T1000 (cell line): ENCODE data around the gene BMAL1.

Experiments
- DNase-seq: peaks from one replicate; lab custom pipeline; 2025; ENCODE audit warnings: mixed read lengths; lab: John Stamatoyannopoulos, UW

The BMAL1 gene

DNA sequence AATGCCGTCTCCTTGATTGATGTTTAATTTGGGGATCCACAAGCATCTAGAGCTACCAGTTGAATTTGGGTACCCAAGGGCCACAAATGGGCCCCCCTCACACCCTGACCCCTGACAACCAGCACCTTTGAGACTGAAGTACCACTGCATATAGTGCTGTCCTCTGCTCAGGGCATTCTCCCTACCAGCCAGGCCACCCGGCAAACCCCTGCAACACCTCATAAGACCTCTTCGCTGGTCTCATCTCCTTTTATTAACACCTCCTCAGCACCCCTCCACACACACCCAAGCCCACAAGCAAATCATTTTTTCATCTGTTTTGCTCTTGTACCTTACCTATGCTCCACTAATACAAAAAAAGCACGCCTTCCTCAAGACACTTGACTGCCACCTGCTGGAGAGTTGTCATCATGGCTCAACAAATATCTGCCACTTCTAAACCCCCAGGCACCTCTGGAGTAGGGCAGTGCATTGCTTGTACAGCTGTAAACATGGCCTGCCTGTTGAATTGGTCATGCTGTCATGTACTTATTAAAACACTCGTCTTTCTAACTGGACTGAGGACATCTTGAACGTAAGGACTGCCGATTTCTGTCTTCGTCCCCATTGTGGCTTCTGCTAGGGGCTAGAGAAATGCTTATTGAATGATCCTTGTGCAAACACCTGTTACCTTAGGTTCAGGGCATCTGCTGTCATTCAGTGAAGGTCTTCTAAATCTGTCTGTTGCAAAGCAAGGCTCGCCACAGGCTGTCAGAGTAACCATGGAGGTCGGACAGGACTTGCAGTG, 66.5 kb downstream of the BMAL1 start:
- DNase-seq = peak; percentile 36

DNA sequence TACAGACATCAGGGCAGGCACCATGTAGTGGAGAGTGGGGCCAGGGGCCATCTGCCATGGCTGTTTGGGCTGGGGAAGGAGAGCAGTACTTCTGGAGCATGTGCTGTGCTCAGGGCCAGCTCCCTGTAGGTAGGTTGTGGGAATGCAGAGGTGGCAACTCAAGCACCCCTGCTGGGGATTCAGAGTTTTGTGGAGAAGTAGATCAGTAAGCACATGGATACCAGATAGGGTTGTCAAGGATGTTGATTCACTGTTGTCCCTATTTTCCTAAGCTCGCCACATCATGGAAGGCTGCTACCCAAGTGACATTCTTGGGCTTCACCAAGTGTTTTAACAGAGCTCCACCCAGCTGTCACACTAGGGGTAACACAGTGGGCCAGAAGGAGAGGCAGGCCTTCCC, 67.2 kb downstream of the BMAL1 start:
- DNase-seq = no peak

DNA sequence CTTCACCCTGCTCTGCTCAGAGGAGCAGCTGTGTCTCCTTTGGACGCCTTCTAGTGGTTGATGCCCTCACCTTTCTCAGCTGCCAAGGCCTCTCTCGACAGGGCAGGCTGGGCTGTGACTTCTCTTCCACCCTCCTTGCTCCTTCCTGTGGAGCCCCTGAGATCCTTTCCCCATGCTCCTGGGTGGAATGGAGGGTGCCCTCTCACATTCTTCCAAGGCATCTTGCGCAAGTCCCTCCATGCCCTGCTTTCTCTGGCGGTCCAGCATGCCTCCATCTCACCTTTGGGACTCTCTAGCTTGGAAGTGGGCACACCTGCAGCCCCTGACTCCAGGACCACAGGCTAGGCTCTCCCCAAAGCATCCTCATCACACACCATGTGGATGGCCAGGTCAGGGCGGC, 68.9 kb downstream of the BMAL1 start:
- DNase-seq = no peak

DNA sequence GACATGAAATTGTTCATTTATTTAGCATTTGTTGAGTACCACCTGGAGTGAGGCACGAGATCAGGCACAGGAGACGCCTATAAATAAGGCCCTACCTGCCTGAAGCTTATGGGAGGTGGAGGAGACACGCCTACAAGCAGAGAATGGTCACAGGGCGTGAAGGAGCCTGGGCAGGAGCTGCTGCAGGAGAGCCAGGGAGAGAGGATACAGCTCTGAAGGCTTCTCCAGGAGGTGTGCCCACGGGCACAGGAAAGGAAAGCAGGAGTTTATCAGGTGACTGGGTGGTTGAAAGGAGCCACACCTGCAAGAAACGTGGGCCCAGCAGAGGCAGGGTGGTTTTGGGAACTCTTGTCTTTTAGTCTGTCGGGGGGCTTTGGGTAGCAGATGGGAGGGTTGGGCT, 70.3 kb downstream of the BMAL1 start:
- DNase-seq = no peak

DNA sequence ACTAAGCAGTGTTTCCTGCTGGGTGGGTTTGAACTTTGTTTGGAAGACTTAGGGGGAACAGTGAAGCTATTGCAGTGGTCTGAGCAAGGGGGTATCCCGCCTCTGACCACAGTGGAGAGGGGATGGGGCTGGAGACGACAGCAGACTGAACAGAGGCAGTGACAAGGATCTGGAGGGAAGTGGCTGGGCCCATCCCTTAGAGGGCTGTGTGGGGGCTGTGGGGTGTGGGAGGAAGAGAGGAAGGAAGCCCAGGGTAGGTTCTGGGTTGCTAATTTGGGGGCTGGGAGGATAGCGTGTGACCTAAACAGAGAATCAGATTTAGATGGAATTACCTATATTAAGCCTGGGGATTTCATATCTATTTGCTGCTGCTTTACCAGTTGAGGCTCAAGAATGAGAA, 70.7 kb downstream of the BMAL1 start:
- DNase-seq = no peak

DNA sequence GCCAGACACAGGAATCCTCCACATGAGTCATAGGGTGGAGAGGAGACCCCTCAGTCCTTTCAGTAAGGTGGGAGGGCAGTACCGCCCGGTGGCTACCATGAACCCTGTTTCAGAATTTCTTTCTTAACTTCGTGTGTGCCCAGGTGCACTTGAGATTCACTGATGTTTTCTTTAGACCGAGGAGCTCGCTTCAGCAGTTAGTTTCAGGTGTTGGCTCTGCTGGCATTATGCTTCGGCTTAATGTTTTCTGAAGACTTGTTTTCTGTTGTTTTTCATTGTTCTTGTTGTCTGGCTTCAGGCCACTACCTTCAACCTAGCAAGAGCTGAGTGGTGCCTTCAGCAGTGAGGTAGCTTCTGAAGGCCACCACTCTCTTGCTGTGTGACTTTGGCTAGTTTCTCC, 71.5 kb downstream of the BMAL1 start:
- no peak for DNase-seq

DNA sequence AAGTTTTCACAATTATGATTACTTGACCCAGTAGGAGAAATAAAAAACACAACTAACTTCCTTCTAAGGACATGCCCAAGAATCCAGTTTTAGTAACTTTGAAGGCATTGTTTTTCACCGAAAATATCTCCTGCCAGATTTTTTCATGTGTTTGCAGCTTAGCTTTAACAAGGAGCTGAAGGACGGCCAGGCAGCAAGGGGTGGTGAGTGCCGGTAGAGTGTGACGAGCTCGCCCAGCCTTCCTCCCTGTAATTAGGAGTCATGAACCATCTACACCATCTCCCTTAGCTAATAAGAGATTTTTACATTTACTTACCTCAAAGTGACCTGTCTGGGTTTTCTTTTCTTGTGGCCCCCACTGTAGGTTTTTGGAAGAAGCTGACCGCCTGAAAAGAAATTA, 72.0 kb downstream of the BMAL1 start:
- no peak for DNase-seq

DNA sequence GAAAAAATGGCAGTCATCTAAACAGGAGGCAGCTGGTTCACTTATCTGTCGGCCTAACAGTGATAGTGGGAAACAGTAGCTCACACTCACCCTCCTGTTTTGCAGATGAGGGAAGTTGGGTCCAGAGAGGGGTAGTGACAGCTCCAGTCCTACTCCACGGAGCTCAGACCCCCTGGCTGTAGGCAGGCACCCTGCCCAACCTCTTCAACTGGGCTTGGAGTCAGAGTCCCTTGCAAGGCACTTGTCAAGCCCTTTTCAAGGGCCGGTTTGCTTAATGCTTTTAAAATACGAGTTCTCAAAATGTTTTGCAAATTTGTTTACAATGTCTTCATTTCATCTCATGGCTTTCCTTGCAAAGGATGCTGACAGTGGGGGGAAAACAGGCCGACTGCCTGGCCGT, 75.1 kb downstream of the BMAL1 start:
- no peak for DNase-seq

DNA sequence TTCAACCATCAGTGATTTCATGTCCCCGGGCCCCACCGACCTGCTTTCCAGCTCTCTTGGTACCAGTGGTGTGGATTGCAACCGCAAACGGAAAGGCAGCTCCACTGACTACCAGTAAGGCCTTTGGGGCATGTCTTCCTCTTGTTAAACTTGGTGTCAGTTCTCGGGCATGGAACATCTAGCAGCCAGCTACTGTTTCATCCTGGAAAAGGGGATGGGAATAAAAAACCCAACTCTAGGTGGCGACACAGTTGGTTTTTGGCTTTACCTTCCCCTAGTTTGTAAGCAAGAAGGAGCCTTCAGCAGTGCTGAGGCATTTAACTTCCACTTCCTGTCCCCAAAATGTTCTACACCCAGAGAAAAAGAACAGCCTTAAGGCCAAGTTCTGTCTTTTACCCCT, 76.7 kb downstream of the BMAL1 start:
- DNase-seq = no peak

DNA sequence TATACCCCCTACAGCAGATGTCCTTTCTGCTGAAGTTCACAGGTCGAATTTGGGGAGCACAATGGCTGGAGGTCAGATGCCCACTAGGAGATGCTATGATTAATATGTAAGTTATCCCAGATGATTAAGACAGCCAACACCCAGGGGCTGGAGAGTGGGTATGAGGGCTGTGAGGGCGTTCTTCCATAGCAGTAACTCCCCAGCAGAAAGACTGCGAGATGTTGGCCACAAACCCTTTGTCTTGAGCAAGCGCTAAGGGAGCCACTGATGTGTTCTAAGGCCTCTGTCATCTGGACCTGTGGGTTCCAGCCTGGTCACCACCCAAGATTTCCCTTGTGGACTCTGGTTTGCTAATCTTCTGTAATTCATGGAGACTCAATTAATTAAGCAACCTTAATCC, 77.6 kb downstream of the BMAL1 start:
- DNase-seq = no peak

DNA sequence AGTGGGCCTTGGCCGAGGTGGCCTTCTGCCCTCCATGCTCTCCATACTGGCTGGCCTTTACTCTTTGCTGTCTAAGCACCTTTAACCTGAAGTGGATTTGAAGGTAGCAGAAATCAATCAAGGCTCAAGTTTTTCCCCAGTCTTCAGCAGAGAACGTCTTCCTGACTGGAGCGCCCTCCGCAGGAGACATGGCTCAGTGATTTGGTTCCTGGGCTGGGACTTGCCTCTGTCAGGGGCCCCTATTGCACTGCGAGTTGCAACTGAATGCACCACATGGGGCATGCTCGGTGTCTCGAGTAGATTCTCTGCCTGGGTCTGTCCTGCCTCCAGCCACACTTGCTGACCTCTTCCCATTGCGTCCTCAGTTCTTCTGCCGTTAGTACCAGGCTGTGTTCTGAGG, 79.6 kb downstream of the BMAL1 start:
- no peak for DNase-seq

DNA sequence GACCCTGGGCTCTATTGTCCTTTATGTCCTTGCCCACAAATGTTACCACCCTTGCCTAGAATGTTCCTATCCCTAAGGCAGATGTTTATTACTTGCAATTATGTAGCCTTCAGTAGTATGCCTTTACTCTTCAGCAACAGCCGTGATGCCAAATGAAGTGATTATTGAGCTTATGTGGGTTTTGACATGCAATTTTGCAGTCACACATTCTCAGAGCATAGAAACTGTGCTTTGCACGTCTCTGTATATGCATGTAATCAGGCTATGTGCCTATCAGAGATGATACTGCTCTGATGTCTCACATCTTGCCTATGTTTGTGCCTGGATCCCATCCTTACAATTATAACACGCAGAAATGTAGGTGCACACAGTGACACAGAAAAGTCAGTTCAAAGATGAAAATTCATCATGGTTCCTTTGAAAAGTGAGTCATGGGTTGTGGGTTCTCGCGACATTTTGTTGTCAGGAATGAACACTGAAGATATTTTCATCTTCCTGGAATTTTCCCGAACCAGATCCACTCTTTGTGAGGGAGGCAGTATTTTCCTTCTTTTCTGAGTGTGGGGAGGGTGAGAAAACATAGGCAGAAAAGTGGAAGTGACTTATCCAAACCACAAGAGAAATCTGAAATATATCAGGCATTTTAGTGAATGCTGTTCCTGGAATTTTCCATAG, 81.1 kb downstream of the BMAL1 start:
- DNase-seq = no peak

DNA sequence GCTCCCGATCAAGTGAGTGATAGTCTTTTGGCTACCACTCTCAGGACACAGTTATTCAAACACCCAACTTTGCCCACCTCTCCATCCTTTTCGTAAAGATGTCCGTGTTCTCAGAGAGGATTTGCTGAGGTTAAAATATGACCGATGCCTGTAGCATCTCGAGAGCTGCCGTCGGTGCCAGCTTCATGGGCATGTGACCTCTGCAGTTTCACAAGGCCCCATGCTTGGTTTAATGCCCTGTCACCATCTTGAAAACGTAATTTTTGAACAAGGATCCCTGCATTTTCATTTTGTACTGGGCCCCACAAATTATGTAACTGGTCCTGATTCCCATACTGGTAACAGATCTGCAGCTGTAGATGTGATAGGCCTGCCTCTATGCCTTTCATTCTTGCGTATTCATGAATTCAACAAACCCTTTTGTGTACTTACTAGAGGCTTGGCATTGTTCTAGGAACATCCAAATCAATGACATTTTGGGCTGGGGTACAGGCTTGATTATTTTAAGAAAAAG, 85.1 kb downstream of the BMAL1 start:
- no peak for DNase-seq

DNA sequence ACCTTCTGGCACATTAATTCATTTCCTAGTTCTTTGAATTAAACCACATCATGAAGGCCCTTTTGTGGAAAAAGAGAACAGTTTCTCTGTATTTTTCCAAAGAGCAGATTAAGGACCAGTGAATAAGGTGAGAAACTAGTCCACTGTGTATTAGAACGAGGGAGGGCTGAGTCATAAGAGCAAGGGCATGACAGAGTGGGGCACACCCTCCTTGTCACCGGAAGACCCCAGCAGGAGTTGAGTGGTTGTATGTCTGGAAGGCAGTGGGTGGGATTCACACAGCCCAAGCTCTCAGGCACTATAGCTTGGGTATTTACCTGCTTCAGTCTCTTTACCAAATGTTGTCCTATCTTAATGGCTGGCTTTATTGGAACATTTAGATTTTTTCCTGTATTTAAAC, 86.8 kb downstream of the BMAL1 start:
- no peak for DNase-seq

DNA sequence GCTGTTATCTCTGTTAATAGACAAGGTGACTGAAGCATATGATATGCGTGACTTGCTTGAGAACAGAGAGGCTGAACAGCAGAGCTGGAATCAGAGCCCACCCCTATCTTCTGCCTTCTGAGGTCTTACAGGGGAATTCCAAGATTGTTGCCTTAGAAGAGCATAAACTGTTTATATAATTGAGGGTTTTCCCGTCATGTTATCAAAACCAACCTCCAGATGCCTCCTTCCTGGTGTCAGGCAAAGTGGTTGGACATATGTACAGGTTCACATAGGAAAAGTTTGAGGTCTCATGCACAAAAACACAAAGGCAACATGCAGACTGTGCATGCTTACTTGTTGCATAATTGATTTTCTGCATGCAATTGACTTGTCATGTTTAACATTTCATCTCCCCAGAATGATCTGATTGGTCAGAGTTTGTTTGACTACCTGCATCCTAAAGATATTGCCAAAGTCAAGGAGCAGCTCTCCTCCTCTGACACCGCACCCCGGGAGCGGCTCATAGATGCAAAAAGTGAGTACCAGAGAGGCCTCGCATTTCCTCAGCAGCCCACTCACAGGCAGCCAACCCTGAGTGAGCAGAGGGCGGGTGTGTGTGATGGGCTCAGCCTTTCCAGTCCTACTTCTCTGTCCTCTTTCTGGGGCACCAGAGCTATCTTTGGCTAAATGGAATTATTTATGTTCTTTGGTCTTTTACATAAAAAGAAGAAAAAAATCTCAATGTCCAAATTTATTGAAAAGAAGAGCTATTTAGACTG, 88.9 kb downstream of the BMAL1 start:
- DNase-seq = no peak

DNA sequence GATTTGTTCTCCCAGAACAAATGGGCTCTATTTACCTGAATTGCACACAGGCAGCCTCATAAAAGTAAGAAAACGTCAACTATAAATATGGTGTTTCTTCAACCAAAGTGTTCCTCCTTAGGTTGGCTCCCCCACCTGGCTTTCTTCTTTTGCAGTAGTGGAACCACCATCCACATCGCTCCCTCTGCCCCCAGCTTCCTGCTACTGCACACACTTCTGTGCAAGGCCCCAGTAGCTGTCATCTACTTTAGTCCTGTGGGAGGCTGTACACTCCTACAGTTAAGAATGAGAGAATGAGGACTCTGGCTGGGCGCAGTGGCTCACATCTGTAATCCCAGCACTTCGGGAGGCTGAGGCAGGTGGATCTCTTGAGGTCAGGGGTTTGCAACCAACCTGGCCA, 89.5 kb downstream of the BMAL1 start:
- no peak for DNase-seq

DNA sequence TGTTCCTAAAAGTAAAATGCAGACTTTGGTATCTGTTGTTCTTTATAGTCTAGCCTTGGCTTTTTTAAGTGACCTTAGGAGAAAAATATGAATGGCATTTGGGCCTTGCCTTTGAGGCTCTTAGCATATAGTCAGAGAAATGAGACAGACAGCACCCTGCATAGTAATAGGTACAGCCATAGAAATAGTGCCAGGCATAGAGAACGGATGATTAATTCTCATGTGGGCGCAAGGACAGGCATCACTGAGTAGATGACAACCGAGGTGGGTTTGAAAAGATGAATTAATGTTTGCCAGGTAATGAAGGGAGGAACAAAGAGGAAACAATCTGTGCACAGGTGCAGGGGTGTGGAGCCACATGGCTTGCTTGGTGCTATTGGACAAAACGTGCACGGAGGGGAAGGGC, 90.5 kb downstream of the BMAL1 start:
- no peak for DNase-seq

DNA sequence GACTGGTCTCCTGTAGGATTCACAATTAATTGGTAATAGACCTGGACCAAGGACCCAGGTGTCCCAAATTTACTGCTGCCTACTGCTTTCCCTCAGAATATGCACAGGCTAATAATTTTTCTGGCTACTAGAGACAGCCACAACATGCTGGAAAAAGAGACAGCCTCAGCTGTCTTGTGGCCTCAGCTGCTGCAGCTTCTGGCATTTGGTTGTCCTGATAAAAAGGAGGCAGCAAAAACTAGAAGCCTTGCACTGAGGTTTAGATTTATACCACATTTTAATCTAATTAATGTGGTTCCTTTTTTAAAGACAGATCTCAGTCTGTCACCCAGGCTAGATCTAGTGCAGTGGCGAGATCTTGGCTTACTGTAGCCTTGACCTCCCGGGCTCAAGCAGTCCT, 95.6 kb downstream of the BMAL1 start:
- DNase-seq = no peak

DNA sequence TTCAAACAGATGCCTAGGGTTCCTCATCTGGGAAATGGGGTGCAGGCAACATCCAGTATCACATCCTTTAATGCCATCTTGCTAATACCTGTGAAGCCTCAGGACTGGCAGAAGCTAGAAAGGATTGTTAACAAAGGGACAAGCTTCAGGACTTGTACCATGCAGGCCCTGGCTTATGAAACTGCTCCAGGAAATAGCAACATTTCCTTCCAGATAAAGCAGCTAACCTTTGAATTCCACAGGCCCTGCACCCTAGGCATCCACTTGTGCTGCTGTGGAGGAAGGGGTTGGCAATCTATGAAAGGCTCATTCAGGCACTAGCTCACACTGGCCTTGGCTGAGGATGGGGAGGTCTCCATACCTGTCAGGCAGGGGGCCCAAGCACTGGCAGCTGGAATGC, 98.2 kb downstream of the BMAL1 start:
- no peak for DNase-seq

DNA sequence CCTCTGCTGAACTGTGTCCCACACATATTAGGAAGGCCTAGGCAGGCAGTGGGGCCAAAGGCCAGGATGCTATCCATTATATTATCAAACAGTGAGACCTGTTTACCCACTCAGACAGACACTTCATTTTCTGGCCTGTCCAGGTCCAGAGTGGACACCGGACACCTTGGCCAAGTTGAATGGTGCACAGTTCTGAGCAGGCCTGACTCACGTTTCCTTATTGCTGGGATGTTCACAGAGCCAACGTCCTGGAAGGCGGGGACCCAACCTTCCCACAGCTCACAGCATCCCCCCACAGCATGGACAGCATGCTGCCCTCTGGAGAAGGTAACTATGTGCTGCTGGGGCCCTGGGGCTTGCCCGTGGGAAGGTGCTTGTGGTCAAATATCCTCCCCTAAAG, 98.8 kb downstream of the BMAL1 start:
- DNase-seq = no peak

DNA sequence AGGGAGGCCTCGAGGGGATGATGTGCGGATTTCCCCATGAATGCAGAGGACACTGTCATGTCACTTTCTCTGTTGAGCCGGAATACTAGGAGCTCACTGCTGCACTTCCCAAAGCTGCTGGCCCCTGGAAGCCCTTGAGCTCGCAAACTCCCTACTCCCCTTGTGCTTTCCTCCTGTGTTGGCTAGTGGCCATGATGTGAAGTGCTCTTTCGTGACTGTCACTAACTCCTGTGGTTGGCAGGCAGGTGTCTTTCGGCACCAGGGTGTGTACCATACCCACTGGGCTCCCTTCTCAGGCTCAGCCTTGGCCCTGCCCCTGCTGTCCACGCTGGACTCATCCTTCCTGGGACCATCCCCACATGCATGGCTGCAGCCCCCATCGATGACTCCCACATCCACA, 99.2 kb downstream of the BMAL1 start:
- no peak for DNase-seq

DNA sequence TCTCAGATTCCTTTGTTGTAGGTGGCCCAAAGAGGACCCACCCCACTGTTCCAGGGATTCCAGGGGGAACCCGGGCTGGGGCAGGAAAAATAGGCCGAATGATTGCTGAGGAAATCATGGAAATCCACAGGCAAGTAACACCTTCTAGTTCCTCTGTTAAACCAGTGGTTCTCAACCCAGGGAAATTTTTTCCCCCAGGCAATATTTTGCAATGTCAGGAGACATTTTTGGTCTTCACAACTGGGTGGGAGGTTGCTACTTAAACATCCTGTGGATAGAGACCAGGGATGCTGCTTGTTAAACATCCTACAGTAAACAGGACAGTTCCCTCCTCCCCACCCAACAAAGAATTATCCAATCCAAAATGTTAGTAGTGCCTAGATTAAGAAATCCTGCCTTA, 100.7 kb downstream of the BMAL1 start:
- no peak for DNase-seq

DNA sequence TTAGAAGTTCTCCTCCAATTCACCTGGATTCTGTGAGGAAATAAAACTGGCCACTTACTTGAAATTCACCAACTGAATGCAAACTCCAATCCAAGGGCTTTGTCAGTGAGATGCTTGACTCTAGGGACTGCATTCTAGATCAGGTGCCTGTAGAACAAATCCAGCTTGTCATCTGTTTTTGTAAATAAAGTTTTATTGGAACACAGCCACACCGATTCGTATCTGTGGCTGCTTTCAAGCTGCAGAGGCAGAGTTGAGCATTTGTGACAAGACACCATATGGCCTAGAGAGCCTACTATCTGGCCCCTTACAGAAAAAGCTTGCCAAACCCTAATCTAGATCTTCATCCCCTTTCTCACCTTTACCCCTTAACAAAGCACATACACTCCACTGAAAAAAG, 103.1 kb downstream of the BMAL1 start:
- DNase-seq = no peak
